GM19238 (cell line): ENCODE measurements around the gene ARHGEF2.

Source experiments
- DNase-seq: peaks from one replicate; pipeline ENCODE4 v3.0.0; 2011; ENCODE audit warnings: low spot score; ENCODE audit not compliant: insufficient read length

Gene ARHGEF2

DNA sequence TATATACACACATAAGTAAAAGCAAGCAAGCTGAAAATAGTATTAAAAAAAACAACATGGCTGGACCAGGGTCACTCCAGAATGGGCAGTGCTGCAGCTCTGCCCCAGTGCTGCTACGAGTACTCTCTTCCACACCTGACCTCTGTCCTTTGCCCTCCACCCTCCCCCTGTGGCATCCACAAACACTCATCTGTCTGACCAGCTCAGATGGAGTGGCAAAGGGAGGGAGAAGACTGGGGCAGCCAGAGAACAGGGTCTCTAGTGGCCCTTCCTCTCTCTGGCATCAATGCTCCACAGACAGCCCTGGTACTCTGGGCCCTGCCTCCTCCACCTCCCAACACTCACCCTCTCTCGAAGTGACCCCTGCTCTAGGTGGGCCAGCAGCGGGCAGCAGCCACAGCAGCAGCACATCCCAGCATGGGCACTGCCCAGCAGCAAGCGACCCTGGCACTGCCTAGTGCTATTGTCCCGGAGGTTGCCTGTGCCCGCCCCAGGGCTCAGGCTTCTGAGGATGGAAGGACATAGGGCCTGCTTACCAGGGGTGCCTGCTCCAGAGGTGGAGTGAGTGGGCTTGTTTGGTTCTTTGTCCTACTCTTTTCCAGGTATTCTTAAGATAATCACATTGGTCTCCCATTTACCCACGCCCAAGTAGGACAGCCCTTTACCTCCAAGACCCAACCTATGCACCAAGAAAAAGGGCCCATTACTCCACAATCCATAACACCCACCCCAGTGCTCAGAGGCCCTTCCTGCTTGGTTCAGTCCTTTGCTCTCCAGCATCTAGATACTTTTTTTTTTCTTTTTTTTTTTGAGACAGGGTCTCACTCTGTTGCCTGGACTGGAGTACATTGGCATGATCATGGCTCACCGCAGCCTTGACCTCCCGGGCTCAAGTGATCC is 6.2 kb downstream of the ARHGEF2 start:
- no peak for DNase-seq

GRCh38 chr1:155970531-155971167 is 7.7 kb downstream of the ARHGEF2 start:
- peak; percentile 67 for DNase-seq

GRCh38 chr1:155969377-155969791 is 9.0 kb downstream of the ARHGEF2 start:
- no peak for DNase-seq

- no peak for DNase-seq
Observed at GRCh38 chr1:155968670-155969069, 9.7 kb downstream of the ARHGEF2 start.

DNA sequence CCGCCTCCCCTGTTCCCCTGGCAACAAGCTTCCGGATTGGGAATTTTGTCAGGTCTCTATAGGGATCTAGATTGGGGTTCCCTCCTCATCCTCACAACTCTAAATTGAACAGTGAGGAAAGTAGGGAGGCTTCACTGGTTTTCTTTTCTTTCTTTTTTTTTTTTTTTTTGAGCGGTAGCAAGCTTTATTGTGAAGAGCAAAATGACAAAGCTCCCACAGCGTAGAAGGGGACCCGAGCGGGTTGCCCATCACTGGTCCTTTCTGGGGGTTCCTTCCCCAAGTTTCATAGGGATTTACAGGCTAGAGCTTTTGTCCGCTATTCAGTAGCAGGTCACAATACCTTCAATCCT is 10.3 kb downstream of the ARHGEF2 start:
- DNase-seq: no peak

DNA sequence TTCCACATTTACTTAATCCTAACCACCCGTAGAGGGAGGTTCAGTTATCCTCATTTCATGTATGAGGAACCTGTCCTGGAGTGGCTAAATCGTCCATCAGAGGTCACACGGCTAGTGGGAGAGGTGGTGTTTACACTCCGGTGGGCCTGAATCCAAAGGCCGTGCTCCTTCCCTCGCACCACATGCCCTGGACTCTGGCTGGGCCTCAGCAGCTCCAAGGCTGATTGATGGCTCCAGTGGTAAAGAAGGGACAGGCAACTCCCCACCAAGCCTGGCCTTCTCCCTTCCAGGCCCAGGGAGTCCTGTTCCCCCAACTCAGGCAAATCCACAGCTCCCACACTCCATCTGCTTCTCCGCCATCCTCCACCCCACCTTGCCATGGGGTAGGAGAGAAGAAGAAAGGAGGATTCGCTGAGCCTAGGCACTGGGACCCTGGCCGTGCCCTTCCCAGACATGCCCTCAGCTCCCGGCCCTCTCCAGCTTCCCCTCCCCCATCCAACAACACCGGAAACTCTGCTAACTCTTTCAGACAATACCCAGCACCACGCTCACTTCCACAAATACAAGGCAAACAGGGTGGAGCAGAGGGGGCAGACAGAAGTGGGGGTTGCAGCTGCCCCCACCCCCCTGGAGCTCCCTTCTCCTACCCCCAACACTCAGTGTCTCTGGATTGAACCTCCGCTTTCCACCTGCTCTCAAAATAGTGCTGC is 10.9 kb downstream of the ARHGEF2 start:
- no peak for DNase-seq

DNA sequence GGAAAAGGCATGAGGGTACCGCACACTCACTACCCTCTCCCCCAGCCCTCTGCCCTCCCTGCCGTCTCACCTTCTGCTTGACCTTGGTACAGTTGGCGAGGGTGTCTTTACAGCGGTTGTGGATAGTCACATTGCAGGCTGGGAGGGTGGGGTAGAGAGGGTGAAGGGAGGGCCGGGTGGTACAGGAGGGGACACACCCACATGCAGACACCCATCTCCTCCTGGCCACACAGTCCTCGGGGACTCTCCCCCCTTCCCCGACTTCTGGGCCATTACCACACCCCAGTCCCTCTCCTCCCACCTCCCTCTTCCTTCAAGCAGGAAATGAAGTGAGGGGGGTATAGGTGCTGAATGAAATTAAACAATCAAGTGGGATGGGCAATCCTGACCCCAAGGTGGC is 11.6 kb downstream of the ARHGEF2 start:
- DNase-seq: no peak

DNA sequence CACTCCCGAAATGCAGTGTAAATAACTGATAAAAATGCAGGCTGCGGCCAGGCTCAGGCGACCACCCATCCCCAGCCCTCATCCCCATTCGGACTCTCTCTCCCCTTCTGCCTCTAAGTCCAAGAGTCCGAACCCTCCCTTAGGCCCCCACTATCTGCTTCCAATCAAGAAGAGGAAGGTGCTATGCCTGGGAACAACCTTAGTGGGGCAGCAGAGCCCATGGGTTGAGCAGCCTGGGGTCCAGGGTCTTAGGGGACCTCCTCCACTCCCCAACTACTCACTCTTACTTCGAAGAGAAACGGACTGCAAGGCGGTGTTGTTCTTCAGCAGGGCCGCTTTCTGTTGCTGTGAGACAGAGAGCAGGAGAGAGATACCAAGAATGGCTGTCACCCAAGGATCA is 12.2 kb downstream of the ARHGEF2 start:
- no peak for DNase-seq

DNA sequence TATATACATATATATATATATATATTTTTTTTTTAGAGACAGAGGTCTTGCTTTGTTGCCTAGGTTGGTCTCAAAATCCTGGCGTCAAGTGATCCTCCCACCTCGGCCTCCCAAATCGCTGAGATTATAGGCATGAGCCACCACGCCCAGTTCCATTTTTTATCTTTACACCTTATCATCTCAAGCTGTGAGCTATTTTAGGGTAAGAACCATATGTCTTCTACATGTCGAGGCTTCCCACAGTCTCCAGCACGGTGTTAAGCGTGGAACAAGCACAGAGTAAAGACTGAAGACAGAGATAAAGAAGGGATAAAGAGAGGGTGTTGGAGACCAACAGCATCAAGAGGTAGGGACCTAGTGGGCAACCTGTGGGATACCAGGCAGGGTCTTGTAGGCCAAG is 14.2 kb downstream of the ARHGEF2 start:
- no peak for DNase-seq

DNA sequence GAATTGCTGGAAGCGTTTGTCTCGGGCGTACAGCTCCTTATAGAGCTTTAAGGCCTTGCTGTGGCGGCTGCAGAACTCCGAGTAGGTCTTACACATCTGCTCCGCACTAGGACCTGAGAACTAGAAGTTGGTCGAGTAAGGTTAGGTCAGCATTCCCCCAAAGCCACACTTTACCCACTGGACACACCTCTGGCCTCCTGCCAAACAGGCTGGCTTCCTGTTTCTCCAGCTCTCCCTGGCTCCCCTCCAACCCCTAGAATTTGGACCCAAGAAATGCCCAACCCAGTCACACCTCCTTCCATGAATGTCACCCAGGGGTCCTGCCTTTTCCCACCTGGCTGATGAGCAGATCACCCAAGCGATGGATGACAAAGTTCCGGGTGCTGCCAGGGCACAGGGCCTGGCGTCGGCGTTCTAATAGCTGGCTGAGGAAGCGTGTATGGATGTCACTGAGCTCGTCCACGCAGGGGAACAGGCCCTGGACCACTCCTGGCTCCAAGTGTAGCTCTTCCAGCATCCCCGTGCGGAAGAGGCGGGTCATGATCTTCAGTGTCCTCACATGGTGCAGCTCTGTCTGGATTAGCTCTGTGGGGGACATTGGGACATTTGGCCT is 15.6 kb downstream of the ARHGEF2 start:
- no peak for DNase-seq

DNA sequence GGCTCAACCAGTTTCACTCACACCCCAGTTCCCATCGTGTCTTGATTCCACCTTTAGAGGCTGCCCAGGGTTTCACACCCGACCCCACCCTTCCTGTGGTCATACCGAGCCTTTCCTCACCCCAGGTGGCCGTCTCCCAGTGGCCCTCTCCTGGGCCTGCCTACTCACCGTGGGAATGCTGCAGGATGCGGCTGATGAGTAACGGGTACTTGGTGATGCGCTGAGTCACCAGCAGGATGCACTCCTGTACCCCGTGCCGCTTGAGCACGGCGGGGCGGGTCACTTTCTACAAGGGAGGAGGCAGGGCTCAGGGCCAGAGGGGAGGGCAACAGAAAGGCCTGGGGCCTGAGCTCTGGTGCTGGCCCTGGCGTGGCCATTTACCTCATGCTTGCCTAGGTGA is 16.4 kb downstream of the ARHGEF2 start:
- DNase-seq: no peak

DNA sequence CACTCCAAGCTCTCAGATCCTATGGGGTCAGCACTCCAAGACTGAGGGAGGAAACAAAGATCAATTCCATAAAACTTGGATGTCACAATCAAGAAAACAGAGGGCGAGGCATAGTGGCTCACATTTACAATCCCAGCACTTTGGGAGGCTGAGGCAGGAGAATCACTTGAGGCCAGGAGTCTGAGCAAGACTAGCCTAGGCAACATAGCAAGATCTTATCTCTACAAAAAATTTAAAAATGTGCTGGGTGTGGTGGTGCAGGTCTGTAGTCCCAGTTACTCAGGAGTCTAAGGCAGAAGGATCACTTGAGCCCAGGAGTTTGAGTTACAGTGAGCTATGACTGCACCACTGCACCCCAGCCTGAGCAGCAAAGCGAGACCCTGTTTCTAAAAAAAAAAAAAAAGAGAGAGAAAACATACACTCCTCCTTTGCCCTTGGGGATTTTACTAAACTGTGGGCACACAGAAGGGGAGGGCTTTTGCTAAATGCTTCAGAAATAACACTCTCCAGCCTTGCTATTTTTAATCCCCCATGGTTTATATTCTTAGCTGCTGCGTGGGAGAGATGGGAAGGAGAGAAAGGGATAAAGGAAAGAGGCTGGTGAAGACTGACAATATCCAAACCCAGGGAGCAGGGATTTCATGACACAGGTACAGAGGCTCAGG is 18.1 kb downstream of the ARHGEF2 start:
- no peak for DNase-seq

- DNase-seq: no peak
Observed at GRCh38 chr1:155957411-155957915, 20.9 kb downstream of the ARHGEF2 start.

DNA sequence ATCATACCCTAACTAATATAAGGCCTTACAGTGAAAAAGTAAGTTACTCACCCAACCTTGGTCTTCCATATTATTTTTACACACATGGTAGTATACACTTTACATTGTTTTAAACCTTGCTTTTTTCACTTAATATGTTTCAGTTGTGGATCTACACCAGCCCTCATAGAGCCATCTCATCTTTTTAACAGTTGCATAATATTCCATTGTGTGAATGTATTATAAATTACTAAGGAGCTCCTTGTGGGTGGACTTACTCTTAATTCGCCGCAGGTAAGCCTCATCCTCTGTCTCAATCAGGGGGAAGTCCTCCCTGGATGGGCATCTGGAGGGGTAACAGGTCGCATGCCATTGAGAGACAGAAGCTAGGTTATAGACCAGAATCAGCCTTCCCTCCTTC is 23.7 kb downstream of the ARHGEF2 start:
- no peak for DNase-seq

DNA sequence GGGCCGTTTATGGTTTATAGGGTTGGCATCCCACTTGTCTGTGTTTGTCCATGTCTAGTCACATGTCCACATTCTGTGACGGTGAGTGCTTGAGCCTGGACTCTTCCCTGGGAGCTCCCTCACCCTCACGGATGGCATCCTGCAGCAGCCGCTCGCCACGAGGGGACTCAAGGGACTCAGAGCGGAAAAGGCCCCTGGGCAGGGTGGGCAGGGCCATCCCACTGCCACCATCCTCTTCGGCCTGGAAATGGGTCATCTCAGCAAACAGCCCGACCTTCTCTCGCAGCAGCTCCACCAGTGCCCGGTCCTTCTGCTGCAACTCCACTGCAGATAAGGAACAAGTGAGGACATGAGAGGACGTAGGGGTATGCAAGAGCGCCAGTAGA is 25.8 kb downstream of the ARHGEF2 start:
- DNase-seq: no peak

DNA sequence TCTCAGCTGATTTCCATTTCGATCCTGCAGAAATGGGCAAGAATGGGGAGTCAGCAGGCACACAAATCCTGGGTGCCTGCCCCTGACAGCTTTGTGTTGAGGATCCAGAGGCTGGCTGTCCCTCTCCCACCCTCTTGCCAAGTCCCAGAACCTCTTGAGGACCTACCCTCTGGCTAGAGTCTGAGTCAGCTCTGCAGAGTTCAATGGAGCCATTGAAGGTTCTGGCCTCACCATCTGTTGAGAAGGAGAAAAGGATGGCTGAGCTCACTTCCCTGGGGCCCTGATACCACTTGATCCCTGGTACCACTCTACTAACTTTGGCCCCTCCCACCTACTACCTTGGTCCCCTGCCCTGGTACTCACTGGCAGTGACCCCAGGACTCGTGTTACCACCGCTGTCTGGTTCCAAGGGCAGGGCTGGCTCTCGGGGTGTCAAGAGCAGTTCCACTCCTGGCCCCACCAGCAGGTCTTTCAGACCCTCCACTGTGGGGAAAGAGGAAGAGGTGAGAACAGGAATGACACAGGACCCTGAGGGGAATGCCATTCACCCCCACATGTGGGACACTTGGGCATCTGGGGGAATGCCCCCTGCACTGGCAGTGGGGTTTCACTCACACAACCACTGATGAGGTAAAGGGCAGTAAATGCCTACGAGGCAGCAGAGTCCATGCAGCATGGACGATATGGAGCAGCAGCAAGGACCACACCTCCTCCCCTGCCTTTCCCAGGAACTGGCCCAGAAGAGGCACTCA is 26.4 kb downstream of the ARHGEF2 start:
- no peak for DNase-seq

DNA sequence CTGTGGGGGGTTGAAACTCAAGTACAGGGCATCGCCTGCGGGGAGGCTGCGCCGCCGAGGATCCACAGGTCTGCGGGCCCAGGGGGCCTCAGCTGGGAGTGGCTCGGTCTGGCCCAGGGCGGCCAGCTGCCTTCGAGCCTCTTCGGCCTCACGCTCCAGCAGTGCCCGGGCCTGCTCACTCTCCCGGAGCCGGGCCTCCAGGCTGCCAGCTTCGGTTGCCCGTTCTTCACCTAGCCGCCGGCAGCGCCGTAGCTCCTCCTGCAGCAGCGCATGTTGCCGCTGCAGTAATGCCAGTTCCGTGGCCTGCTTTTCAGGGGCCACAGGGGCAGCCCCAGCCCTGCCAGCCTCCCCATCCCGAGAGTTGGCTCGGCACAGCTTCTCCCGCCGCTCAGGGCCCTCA is 27.5 kb downstream of the ARHGEF2 start:
- no peak for DNase-seq

GRCh38 chr1:155947741-155948140 is 30.6 kb downstream of the ARHGEF2 start:
- DNase-seq: no peak

DNA sequence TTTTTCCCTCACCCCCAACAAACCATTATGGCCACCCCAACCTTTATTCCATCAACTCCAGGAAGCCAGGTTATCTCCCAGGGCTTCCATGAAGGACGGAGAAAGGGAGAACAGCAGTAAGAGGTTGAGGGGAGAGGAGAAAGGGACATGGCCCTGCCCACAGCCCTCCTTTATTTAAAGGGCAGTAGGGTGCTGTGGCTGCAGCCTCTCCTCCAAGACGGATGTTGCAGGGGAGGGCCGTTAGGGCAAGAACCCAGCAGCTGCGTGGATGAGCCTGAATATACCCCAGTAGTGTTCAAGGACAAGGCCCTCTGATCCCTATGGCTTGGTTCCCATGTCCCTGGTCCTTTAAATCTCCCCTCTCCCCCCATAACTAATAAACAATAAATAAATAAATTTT is 31.1 kb downstream of the ARHGEF2 start:
- DNase-seq: no peak

DNA sequence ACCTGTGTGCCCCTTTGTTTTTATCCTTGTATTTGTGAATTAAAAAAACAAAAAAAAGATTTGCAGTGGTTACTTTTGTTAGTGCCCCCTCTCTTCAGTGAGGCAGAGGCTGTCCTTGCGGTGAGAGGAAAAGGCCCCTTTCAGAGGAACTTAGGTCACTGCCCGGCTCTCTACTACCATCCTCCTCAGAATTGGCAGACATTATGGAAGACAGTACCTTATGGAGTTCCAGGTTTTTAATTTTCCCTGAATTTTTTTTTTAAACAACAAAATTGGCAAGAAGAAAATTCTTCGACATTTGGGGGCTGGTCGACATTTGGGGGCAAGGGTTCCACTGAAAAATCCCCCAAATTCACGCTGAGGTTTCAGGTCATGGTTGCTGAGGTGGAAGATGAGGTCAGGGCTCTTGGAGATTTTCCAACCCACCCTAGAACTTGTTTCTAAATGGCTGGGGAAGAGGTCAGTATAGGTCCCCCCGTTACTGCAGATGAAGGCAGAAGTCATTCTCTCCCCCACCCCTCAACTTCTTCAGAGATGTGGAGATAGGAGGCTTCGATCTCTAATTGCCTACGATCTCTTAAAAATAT is 31.6 kb downstream of the ARHGEF2 start:
- no peak for DNase-seq
